ENCODE measurements around the gene LRRC23.

DNA sequence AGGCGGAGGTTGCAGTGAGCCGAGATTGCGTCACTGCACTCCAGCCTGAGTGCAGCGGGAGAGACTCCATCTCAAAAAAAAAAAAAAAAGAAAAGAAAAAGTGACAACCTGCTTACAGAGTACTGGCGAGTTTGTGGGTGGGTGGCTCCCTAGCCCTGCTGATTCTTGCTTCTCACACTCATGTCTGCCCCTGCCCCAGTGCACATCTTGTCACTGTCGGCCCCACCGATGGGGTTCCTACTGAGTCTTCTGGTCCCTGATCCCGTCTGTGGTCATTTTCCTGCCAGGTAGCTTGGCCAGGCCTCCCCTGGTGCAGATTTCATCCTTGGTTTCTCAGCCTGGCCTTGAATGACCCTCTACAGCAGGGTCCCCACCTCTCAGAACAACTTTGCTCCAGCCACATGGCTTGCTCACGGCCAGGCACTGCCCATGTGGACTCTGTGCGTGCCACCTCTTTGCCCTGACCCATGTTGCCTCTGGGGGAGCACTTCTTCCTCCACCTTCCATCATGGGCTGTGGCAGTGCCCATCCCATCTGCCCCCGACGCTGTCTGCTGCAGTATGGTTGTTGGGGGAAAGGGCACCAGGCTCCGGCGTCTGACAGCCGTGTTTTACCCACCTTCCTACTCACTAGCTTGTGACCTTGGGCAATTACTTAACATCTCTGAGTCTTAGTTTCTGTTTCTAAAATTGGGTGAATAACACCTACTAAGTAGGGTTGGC is 44.4 kb downstream of the LRRC23 start:
- TF ChIP-seq CTCF (IDR thresholded peaks at IDR 0.05) (no peak), FOSL2 (IDR thresholded peaks at IDR 0.05) (no peak), FOSL2 (CRISPR knock-in tag; IDR thresholded peaks at IDR 0.05) (no peak), CHD2 (IDR thresholded peaks at IDR 0.05; ENCODE audit: low read length, partially characterized antibody) (no peak), KDM1A (IDR thresholded peaks at IDR 0.05; ENCODE audit: low read depth) (no peak), JUNB (IDR thresholded peaks at IDR 0.05) (no peak), TP53 (CRISPR knock-in tag; IDR thresholded peaks at IDR 0.05) (no peak)
- TF ChIP-seq, protein P1, sequence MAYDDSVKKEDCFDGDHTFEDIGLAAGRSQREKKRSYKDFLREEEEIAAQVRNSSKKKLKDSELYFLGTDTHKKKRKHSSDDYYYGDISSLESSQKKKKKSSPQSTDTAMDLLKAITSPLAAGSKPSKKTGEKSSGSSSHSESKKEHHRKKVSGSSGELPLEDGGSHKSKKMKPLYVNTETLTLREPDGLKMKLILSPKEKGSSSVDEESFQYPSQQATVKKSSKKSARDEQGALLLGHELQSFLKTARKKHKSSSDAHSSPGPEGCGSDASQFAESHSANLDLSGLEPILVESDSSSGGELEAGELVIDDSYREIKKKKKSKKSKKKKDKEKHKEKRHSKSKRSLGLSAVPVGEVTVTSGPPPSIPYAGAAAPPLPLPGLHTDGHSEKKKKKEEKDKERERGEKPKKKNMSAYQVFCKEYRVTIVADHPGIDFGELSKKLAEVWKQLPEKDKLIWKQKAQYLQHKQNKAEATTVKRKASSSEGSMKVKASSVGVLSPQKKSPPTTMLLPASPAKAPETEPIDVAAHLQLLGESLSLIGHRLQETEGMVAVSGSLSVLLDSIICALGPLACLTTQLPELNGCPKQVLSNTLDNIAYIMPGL (CRISPR knock-in tag; IDR thresholded peaks at IDR 0.05; ENCODE audit: borderline replicate concordance): no peak
- TF ChIP-seq, protein P2, sequence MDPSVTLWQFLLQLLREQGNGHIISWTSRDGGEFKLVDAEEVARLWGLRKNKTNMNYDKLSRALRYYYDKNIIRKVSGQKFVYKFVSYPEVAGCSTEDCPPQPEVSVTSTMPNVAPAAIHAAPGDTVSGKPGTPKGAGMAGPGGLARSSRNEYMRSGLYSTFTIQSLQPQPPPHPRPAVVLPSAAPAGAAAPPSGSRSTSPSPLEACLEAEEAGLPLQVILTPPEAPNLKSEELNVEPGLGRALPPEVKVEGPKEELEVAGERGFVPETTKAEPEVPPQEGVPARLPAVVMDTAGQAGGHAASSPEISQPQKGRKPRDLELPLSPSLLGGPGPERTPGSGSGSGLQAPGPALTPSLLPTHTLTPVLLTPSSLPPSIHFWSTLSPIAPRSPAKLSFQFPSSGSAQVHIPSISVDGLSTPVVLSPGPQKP (IDR thresholded peaks at IDR 0.05; ENCODE audit: low read depth, low read length): no peak

Measured in A549 (cell line).